LNCAP (cell line): ENCODE results near the gene NEK7.

Experiments used
- CTCF ChIP-seq: fragments of 450-650 bp; IDR thresholded peaks from 2 replicates; pipeline ENCODE4 v1.5.1; 2017; ENCODE audit warnings: mild to moderate bottlenecking

The NEK7 gene

DNA sequence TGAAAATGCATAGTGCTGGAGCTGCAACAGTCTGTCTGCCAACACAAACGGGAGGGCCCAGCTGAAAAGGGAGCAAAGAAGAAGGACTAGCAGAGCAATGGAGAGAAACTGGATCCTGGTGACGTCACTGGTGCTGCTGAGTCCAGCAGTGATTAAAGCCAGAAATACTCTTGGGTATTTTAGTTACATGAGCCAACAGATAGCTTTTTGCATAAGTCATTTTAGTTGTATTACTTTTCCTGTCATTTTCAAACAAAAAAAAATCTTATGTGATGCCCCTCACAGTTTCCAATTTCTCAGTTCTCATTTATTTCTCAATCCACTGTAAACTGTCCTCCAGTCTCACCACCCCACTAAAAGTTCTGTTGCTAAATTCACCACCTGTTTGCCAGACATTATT lies 38.7 kb upstream of the NEK7 start:
- TF ChIP-seq CTCF: no peak

DNA sequence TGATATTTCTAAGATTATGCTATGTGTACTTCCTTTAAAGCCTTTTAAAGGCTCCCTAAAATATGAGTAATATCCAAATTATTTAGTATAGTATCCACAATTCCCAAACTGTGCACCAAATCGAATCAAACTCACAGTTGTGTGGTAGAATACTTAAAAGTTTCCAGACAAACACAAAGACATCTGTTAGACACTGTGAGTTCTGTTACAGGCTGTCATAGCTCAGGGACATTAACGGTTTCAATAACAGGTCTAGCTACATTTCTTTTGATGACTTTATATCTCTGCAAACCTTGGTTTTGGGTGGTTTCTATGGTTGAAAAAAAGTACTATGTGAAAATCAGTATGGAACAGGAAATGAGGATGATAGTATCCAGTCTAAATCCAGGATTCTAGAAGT lies 36.9 kb upstream of the NEK7 start:
- TF ChIP-seq CTCF: no peak

DNA sequence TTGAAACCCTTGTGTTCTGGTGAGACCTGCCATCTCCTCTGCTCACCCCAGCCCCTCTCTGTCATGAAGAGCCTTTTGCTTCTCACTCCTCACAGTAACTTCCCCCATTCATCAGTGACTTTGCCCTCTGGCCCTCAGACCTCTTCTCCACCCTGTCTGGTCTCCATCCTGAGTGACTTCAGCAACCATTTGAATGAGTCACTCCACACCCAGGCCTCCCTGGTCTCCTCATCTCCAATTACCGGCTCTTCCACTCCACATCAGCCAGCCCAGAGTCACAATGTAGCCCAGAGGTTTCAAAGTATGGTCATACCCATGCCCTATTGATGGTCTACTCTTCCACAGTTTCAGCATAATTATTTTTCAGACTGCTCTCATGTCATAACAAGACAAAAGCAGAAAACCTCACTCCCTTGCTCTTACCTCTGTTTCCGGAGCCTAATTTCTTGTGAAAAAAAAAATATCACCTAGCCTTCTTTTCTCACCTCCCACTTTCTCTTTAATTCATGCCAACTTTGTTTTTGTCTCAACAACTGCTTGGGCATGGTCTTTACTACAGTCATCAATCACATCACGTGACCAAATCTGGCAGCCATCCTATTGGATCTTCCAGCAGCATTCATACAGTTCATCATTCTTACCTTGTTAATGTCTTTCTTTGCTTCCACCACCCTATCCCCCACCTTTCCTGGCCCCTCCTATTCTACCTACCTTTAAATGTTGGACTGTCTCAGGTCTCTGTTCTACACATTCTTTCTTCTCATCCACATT lies 35.6 kb upstream of the NEK7 start:
- no peak for TF ChIP-seq CTCF

- TF ChIP-seq CTCF: no peak
Observed at GRCh38 chr1:198122693-198123092, 34.1 kb upstream of the NEK7 start.

GRCh38 chr1:198123133-198123532 lies 33.7 kb upstream of the NEK7 start:
- TF ChIP-seq CTCF: no peak

DNA sequence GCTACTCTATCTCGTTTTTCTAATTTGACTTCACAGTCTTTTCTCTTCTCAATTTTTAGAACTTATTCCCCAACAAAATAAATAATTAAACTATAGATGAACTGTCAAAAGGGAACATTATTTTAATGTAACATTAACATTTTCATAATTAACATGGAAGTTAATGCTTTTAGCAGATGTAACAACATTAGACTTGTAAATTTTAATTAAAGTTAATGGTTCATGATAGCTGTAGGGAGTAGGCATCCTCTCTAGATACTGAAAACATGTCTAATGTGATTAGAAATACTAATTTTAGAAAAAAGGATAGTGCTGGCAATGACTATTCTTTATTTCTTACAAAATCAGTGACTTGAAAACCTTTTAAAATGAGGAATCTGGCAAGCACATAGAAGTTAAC lies 32.1 kb upstream of the NEK7 start:
- TF ChIP-seq CTCF: no peak

DNA sequence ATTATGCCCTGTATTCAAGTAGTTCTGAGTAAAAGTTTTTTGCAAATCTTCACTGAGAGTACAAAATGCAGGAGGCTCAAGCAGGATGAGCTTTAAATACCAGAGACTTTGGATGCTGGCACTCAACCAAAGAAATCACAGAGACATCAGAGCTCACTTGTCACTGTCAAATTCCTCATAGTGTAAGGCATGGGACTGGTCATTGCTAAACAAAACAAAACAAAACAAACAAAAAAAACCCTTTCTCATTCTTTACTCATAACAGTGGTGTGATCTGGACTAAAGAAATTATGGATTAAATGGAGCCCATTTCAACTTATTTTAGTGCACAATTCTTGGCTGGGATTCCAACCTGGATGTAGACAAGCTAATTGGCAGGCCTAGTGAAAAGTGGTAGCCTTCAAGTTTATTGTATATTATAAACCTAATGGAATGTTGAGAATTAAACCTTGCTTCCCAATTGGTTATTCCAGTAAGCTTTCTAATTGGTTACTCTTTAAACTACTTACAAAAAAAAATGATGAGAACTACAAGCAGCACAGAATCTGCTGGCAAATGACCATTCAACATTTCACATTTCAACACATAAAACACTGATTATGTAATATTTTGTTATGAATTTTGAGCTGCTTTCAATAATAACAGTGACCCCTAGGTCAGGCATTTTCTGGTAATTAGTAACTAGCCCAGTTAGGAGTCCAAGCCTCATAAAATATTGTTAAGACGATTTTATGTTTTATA lies 30.6 kb upstream of the NEK7 start:
- no peak for TF ChIP-seq CTCF
